Activated T-cell treated with anti-CD3 and anti-CD28 coated beads for 24 hours (primary cell): Measurements from ENCODE around the gene MPV17.
"Not testable (repeated sequence)": the region's sequence is repeated elsewhere in the genome, so short reads cannot be mapped to it uniquely, and the experiment has no call there.

Source experiments
- DNase-seq: peaks from one replicate; pipeline ENCODE4 v3.0.0-alpha.2; 2020; ENCODE audit warnings: low read depth

Gene MPV17

DNA sequence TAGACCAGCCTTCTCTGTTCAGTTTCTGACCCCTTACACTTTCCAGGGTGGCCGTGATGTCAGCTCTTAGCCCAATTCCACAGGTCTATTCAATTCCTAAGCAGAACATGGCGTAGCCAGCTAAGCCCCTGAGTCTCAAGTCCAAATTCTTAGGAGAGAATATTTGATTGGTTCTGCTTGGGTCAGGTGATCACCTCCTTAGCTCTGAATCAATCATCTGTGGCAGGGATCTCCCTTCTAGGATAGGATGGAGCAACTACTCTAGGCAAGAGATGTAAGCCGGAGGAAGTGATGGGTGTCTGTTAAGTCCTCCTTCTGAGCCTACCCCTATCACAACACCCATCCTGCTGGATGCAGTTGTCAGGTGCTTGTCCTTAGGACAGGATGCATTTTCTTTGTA lies 25.7 kb downstream of the MPV17 start:
- DNase-seq, result no peak

DNA sequence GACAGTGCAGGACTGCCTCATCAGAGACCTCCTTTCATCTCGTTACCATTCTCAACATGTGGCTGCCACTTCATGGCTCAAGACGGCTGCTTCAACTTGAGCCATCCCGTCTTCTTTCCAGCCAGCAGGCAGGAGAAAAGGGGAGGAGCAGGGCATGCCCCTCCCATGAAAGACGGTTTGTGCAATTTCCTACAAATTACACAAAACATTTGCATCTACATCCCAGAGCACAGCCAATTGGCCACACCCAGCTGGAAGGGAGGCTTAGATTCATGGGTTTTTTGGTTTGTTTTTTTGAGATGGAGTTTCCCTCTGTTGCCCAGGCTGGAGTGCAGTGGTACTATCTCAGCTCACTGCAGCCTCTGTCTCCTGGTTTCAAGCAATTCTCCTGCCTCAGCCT lies 26.4 kb downstream of the MPV17 start:
- no peak for DNase-seq

DNA sequence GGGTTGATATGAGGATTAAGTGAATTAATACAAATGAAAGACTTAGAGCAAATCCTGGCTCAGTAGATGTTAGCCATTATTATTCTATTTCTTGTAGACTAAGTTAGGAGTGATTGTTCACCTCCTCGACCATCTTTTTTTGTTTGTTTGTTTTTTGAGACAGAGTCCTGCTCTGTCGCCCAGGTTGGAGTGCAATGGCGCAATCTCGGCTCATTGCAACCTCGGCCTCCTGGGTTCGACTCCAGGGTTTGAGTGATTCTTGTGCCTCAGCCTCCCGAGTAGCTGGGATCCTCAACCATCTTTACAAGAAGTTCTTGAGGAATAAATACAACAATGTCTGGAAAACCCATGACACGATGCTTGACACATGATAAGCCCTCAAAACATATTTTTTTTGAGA lies 28.0 kb downstream of the MPV17 start:
- no peak for DNase-seq

DNA sequence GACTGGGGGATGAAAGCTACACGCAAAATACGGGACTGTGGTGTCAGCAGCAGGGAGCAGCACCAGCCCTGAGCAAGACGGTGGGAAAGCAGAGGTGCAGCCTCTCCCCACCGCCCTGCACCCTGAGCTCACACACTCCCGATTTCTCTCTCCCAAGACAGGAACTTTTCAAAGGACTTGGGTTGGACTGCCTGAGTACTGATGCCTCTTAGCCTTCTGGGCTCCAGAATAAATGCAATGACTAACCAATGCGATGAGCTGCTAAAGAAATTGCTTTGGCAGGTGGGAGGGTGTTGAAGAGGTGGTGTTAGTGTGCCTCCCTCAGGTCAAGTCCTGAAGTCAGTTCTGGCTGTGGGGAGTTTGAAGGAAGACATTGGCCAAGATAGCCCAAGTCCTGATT lies 31.0 kb downstream of the MPV17 start:
- no peak for DNase-seq

DNA sequence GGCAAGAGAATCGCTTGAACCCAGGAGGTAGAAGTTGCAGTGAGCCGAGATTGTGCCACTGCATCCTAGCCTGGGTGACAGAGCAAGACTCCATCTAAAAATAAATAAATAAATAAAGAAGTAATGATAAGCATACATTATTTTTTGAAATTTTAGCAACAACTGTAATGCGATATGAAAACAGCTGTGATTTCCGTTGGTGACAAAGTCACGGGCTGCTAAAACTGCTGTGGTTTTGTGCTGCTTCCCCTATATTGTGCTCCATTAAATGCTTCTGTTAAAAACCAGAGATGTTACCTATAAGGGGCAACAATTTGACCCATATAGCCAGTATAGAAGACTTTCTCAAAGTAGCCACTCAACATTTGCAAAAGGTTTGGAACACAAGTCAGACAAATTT lies 32.3 kb downstream of the MPV17 start:
- DNase-seq, result no peak

DNA sequence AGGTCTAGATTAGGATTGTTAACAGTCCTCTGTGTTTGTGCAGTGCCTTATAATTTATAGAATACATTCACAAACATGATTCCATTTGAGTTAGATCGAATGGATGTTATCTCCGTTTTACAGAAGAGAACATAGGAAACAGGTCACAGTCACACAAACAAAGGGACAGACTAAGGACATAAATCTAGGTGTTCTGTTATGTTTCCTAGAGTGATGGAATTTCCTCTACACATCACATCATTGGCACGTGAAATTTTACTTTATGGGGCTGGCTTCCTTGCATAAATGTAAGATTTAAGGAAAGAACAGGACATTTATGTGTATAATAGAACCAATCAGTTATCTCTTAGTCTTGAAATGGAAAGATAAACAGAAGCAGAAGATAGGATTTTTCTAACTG lies 34.3 kb downstream of the MPV17 start:
- DNase-seq, result no peak

DNA sequence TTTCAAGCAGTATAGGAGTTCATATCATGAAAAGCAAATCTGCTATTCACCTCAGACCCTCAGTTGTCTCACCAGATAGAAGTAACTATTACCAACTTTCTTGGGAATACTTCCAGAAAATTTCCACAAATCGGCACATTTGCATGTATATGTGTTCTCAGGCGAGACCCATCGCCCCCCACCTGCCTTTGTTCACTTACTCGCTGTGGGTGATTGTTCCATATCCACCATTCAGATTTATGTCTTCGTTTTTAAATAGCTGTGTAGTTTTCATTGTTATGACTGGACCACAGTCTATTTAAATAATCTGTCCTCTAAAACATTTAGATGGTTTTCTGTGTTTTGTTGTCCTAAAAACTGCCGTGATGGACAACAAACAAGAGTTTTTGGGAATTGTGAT lies 37.4 kb downstream of the MPV17 start:
- DNase-seq, result no peak

DNA sequence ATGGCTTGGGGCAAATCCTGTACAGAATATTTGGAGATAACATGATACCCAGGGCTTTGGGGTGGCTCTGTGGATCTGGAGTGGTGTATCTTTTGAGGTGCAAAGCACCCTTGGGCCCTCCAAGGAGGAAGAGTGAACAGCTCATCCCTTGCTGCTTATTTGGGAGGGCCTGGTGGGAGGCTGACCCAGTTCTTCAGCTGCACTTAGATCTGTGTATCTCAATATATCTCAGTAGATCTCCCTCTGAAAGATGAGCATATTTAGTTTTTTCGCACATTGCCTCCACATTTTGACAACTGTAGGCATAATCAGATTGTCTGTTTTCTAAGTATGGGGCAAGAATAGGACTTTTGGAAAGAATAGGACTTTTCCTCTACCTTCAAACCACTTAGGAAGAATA lies 37.9 kb downstream of the MPV17 start:
- DNase-seq, result no peak

DNA sequence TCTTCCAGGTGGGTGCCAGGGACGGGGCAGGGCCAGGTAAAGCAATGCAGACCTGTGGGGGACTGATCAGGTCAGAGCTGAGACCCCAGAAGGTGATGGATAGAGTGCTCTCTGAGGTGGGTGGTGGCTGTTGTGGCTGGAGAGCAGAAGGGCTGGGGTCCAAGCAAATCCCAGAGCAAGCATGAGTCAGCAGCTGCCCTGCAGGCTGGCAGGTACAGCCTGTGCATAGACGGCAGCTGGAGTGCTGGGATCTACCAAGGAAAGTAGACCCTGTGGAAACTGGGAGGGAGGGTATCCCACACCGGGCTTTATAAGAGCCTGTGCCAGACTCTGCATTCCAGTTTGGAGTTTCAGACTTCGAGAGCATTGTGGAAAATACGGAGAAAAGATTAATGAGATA lies 40.0 kb downstream of the MPV17 start:
- DNase-seq, result no peak

DNA sequence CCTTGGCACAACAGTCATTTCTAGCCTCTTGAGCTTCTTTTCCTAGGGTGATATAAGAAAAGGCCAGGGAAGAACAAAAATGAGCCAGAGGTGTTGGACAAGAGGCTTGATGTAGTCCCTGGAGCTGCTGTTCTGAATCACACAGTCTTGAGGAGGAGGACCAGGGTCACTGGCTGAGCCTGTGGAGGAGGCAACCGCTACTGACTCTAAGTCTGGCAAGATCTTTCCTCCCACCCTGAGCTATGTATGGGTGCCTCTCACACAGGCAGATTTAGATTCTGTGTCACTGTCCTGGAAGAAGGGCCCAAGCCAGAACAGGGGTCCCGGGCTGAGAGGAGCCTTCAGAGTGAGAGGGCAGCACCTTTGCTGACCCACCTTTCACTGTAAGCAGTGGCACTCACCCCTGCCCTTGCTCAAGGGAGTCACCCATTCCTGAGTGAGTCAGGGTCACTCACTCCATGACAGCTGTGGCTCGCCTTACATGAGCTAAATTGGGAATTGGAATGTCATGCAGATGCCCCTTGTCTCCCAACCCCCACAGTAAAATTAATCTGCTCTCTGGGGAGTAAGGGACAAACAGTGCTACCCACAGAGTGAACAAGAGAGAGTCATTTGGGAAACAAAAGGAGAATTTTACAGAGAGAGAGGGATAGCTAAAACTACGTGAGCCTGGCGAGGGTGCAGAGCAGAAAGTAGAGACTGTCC lies 40.9 kb downstream of the MPV17 start, which contains the start of gene TRIM54:
TSS of gene TRIM54 (plus strand) at position 575 of the 705 bp plus-strand sequence. CDS start 303 bp downstream, outside the sequence.
- no peak for DNase-seq

DNA sequence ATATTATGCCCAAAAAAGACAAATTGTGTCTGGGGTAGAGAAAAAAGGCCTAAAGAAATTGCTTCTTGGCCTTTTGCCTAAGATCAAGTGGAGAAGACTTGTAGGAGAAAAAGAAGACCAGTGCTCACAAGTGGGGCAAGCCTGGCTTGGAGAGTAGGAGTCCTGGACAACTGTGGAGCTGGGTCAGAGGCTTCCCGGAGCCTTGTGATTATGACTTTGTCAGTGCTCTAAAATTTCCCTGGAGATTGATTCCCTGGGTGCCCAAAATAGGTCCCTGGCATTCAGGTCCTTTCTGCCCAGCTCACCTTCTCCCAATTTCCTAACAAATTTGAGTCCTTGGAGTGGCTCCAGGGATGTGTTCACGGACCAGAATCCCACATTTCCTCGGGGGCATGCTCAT lies 41.5 kb downstream of the MPV17 start:
- no peak for DNase-seq

DNA sequence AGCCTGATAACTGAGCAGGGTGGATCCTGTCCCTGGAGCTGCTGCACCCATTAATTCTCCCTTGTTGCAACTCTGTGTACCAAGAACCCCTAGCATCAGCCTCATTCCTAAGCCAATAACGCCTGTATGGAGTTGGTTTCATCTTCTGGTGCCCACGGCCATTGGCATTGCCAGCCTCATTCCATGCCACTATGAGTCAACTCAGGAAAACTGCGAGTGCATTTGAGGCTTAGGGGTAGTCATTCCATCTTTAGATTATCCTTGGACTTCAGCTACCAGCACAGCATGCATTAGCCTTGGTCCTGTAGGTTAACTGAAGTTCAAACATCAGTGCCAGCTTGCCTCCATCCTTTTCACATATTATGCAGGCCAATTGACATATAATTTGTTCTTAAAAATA lies 42.1 kb downstream of the MPV17 start:
- DNase-seq, result no peak

DNA sequence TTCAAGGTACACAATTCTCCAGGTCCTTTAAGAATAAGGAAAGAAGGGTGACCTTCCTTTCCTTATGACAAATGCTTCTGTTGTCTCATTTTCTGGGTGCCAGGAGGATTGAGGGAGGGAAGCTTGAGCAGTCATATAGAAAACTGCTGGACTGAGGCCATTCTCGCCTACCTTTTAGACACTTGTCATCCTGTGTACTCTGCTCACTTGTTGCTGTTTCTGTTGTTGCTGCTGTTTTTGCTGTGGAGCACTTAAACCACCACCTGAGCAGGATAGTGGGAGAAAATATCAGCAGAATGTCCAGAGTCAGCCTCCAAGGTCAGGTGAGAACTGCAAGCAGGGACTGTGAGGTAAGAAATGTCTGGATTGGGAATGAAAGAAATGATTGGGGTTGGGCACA lies 44.9 kb downstream of the MPV17 start:
- DNase-seq, result no peak

DNA sequence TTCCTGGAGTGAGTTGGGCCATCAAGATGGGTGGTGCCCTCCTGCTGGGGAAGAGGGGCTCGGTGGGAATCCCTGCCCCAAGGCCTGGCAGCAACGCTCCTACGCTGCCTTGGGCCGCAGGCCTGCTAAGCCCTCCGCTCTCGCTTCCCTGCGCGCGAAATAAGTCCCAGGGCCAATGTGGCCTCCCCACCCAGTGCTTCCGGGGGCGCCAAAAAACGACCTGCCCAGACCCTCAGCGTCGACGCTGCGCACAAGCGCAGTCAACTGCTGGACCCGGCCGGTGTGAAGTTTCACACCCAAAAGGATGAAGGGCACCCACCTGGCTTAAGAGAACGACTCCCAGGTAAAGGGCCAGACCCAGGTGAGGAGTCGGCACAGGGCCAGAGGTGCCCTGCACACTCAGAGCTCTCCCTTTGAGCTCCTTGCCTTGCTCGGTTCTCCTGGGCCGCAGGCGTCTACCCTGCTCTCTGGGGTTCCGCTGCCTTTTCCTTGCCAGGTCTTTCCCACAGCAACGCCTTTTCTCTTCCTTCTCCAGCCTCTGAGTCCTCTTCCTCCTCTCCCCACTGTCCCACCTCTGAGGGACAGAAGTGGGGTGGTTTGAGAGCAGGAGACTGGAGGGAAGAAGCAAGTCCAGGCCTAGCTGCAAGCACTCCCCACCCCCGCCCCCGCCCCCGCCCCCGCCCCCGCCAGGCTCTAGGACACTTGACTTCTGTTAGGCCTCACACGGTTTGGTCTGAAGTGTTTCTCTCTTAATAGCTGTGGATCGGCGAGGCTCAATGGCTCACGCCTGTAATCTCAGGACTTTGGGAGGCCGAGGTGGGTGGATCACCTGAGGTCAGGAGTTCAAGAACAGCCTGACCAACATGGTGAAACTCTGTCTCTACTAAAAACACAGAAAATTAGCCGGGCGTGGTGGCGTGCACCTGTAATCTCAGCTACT lies 47.4 kb downstream of the MPV17 start, which contains the start of gene DNAJC5G:
TSS of gene DNAJC5G (plus strand) at position 223 of the 940 bp plus-strand sequence. CDS start 1,296 bp downstream, outside the sequence.
- DNase-seq, result no peak

DNA sequence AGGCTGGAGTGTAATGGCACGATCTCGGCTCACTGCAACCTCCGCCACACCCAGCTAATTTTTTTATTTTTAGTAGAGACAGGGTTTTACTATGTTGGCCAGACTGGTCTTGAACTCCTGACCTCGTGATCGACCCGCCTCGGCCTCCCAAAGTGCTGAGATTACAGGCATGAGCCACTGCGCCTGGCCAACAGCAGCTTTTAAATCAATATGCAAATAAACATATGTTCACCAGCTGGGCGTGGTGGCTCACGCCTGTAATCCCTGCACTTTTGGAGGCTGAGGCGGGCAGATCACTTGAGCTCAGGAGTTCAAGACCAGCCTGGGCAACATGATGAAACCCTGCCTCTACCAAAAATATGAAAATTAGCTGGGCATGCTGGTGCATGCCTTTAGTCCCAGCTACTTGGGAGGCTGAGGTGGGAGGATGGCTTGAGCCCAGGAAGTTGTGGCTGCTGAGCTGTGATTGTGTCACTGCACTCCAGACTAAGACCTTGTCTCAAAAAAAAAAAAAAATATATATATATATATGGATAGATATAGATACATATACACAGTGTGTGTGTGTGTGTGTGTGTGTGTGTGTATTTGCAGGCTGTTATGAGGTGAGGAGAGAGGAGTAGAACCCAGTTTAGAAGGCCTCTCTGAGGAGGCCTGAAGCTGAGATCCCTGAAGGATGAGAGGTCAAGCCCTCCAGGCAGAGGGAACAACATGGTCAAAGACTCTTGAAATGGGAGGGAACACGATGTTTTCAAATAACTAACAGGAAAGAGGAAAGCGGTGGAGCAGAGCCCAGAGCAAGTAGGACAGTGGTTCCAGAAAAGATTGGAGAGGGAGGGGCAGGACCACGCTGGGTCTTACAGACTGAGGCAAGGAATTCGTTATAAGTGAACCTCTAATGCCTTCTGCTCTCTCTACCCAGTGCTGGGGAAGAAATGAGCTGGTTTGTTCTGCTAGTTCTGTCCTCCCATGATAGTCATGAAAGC lies 50.1 kb downstream of the MPV17 start:
- not testable (repeated sequence) for DNase-seq

DNA sequence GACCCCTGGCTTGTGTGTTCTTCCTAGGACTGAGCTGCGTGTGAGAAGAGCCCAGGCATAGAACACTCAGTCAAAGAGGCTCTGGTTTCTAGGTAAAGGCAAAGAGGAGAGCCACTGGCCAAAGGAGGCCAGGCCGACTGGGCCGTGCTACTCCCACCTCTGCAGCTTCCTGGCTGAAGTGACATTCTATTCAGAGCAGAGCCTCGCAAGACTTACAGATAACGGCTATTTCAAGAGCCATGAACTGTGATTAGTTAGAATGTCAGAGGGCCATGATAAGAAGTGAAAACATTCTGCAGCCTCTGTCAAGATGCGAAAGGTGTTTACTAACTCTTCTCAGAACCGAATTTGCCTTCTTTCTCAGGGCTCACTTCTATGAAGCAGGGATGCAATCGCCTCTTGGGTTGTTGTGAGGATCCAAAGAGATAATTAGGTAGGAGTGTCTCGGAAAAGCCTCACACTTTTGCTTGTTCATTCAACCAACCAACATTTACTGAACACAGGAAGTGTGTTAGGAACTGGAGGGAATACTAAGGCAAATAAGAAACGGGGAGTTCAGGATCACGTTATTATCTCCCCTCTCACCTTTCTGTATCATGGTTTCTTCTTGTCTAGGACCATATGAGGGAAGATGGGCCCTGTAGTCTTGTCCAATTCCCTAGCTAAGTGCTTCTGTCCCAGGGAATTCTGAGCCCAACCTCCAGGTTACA lies 51.1 kb downstream of the MPV17 start:
- DNase-seq, result no peak

DNA sequence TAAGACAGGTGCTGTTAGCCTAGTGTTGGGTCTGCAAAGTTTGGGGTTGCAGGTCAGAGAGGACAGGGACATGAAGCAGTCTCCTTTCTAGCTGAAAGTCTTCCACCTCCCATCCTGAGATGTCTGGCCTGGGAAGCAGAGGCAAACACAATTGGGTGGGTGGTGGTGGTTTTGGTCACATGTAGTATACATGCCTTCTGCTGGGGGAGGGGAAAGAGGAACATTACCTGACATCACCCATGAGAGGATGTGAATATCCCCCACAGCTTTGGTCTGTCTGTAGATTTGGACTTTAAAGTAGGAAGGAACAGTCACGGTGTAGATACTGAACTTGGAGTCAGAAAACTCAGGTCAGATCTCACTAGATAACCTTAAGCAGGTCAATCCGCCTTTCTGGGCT lies 52.2 kb downstream of the MPV17 start:
- DNase-seq, result no peak

DNA sequence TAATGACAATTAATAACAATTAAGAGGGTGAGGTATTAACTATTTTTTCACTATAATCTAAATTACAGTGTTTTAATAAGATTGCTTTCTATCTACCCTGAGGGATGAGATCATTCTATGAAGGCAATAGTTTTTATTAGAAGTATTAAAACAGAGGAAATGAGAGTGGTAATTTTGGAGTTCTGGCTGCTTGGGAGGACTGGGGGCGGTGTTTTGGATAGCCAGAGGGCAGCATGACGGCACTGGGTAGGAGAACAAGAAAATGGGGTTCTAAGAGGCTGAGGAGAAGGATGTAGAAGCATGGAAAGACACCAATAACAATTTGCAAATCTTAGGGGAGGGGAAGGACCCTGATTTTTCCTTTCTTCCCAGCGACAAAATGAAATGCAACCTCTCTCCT lies 52.8 kb downstream of the MPV17 start:
- no peak for DNase-seq

DNA sequence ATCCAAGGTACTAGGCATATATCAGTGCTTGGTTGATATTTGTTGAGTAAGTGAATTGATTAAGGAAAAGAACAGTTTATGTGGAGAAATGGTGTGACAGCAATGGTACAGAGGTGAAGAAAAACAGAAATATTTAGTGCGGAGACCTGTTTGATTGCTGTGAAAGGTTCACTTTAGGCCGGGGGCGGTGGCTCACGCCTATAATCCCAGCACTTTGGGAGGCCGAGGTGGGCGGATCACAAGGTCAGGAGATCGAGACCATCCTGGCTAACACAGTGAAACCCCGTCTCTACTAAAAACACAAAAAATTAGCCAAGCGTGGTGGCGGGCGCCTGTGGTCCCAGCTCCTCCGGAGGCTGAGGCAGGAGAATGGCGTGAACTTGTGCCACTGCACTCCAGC lies 54.6 kb downstream of the MPV17 start:
- not testable (repeated sequence) for DNase-seq

DNA sequence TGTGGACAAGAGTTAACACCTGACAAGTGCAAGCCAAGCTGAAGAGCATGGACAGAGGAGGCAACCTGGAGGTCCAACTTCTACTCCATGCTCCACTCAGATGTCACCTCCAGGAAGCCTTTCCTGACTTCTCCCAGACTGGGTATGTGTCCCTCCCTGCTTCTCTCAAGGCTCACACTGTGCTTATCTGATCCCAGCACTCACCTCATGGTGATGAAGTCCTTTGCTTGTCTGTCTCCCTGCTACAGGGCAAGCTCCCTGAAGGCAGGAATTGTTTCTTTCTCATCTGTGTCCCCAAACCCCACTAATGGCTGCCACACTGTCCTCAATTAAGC lies 57.4 kb downstream of the MPV17 start:
- DNase-seq, result no peak

DNA sequence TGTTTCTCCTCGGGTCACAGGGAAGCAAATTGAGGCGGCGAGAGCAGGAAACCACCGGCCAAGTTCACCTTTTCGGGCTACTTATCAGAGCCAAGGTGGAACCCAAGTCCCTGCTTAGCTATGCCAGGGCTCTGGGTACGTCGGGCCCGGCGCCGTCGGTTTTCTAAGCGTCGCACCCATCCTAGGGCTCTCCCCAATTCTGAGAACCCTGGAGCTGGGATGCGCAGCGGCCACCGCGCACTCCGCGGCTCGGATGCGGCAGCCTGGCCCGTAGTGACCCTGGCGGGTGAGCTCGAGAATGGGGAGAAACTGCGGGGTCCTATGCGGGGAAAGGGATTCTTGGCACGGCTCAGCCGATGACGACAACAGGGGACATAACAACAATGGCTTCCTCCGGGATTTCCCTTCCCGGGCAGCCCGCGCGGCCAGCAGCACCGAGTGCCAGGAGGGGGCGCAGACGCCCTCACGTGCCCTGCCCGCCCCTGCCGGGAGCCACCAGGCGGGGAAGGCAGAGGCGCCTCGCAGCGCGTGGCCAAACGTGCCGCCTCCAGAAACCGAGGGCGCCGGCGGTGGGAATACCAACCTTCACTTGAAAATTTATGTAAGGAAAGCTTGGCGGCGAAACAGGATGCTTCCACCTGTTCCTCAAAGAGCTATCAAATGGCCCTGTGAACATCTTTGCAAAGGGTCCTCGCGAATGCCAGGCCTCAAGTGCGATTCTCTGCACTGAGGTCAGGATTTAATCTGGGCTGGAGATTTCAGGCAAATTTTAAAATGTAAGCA lies 58.0 kb downstream of the MPV17 start:
- DNase-seq, result peak; percentile 54
